Ovary (tissue), 3 donors: Measurements from ENCODE around the gene TIGD4.

Source experiments
- POLR2A ChIP-seq: fragments of 450-650 bp; IDR thresholded peaks from one replicate; pipeline ENCODE4 v1.6.1; 2017; ENCODE audit warnings: antibody characterized with exemption, mild to moderate bottlenecking, moderate library complexity
- TF ChIP-seq, protein P1 (sequence below), 3 donors: fragments of 450-650 bp in 2 of 3; fragments of 200-600 bp in 1 of 3; IDR thresholded peaks; one replicate each; pipeline versions ENCODE4 v1.5.1 to v1.8.0; 2016 to 2022; ENCODE audit warnings: antibody characterized with exemption in 3 of 3, mild to moderate bottlenecking in 1 of 3
- donor health status: DM: no; HTN: no; CAD: no.

GRCh38 chr4:152776352-152776751 lies 3.2 kb downstream of the TIGD4 start:
- TF ChIP-seq, protein P1, sequence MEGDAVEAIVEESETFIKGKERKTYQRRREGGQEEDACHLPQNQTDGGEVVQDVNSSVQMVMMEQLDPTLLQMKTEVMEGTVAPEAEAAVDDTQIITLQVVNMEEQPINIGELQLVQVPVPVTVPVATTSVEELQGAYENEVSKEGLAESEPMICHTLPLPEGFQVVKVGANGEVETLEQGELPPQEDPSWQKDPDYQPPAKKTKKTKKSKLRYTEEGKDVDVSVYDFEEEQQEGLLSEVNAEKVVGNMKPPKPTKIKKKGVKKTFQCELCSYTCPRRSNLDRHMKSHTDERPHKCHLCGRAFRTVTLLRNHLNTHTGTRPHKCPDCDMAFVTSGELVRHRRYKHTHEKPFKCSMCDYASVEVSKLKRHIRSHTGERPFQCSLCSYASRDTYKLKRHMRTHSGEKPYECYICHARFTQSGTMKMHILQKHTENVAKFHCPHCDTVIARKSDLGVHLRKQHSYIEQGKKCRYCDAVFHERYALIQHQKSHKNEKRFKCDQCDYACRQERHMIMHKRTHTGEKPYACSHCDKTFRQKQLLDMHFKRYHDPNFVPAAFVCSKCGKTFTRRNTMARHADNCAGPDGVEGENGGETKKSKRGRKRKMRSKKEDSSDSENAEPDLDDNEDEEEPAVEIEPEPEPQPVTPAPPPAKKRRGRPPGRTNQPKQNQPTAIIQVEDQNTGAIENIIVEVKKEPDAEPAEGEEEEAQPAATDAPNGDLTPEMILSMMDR (IDR thresholded peaks at IDR 0.05), result no peak
- TF ChIP-seq POLR2A, result no peak
